BJ (cell line): Measurements from ENCODE around the gene MGAT1. TPM values are rescaled to one million over a fixed set of nuclear protein-coding genes. Genes with fewer than 3 reads are reported as not detected.

ENCODE experiments used
- CTCF ChIA-PET: fragments of 350-600 bp; formaldehyde crosslinking; extraction: SDS; loops from one replicate; lab custom pipeline; 2021; ENCODE audit warnings: antibody characterized with exemption, inconsistent platforms; lab: Yijun Ruan, JAX
- POLR2A ChIA-PET: fragments of 300-600 bp; sonication (Branson Sonifier 250); formaldehyde crosslinking; extraction: SDS; loops from one replicate; lab custom pipeline; 2021; ENCODE audit warnings: antibody characterized with exemption; lab: Charles Lee
- DNase-seq: peaks from one replicate; pipeline ENCODE4 v3.0.0-alpha.2; 2011; ENCODE audit warnings: low read depth
- H3K27me3 ChIP-seq: 2 replicates; pipeline ENCODE4 v1.6.0; 2011; ENCODE audit warnings: low read length; ENCODE audit not compliant: control insufficient read depth, insufficient read depth
- H3K36me3 ChIP-seq: 2 replicates; pipeline ENCODE4 v1.5.1; 2011; ENCODE audit warnings: low read length; ENCODE audit not compliant: control insufficient read depth, insufficient read depth
- H3K4me3 ChIP-seq: 2 replicates; pipeline ENCODE4 v1.5.1; 2011; ENCODE audit warnings: low read depth, mild to moderate bottlenecking, control low read depth, low read length
- CTCF ChIP-seq: IDR thresholded peaks from 2 replicates; pipeline ENCODE4 v1.5.1; 2011; ENCODE audit warnings: low read depth, mild to moderate bottlenecking, control low read depth, inconsistent platforms, low read length, moderate library complexity; ENCODE audit not compliant: insufficient read depth
- polyA plus RNA-seq: library from polyadenylated mRNA; depleted of rRNA; stranded (reverse); fragments of >200 nt; gene quantifications from 2 replicates; pipeline ENCODE4 v1.2.3, GENCODE V29; 2011

Gene MGAT1
- polyA plus RNA-seq, 1 experiment: 197 TPM

GRCh38 chr5:180811623-180812124 is 9.1 kb upstream of the MGAT1 start:
- DNase-seq: no peak
- ChIA-PET CTCF (no interaction called here), POLR2A (no interaction called here)
- Histone ChIP-seq H3K4me3 (no peak overlapping the region), H3K27me3 (no peaks in the 10 kb centered on the region), H3K36me3 (no peaks in the 10 kb centered on the region)
- no peak for TF ChIP-seq CTCF

GRCh38 chr5:180810959-180811622 is 8.5 kb upstream of the MGAT1 start:
- no peak for DNase-seq
- TF ChIP-seq CTCF: no peak
- ChIA-PET POLR2A (interaction anchor here (0.6 to 0.7 kb wide), 4 partner anchors 13 to 358 kb away, joined by 6 to 12 read pairs (median 8); no protein-coding TSS in a partner anchor), CTCF (interaction anchor here (3.2 kb wide), 1 partner anchor 26 kb away, joined by 15 read pairs; no protein-coding TSS in a partner anchor)
- Histone ChIP-seq H3K4me3 (peak overlapping the region; percentile 69), H3K36me3 (no peaks in the 10 kb centered on the region), H3K27me3 (no peaks in the 10 kb centered on the region)

- no peaks in the 10 kb centered on the region for H3K27me3 ChIP-seq
These were observed 7.8 kb upstream of the MGAT1 start for GRCh38 chr5:180810210-180810958.

GRCh38 chr5:180809403-180810209 is 7.0 kb upstream of the MGAT1 start:
- H3K4me3 ChIP-seq: peak overlapping the region; percentile 69
- no peaks in the 10 kb centered on the region for H3K27me3 ChIP-seq
- DNase-seq: no peak
- POLR2A ChIA-PET: interaction anchor here (1.6 kb wide), 1 partner anchor 10 kb away, joined by 3 read pairs; no protein-coding TSS in a partner anchor
- no peaks in the 10 kb centered on the region for H3K36me3 ChIP-seq
- CTCF ChIA-PET: interaction anchor here (3.2 kb wide), 1 partner anchor 24 kb away, joined by 15 read pairs; no protein-coding TSS in a partner anchor
- no peak for TF ChIP-seq CTCF

More at GRCh38 chr5:180810210-180810958, 7.8 kb upstream of the MGAT1 start:
- no peak for TF ChIP-seq CTCF
- Histone ChIP-seq H3K36me3 (no peaks in the 10 kb centered on the region), H3K4me3 (peak overlapping the region; percentile 69)
- ChIA-PET POLR2A (interaction anchor here (0.6 to 1.6 kb wide), 5 partner anchors 11 to 359 kb away, joined by 3 to 12 read pairs (median 8); no protein-coding TSS in a partner anchor), CTCF (interaction anchor here (3.2 kb wide), 1 partner anchor 25 kb away, joined by 15 read pairs; no protein-coding TSS in a partner anchor)
- DNase-seq: peak; percentile 65
